Colonic mucosa (tissue), 4 donors: ENCODE data around the gene EMID1. TPM values are rescaled to one million over a fixed set of nuclear protein-coding genes. Genes with fewer than 3 reads are reported as not detected.

Experiments used
- DNase-seq: peaks from one replicate; pipeline ENCODE4 v3.0.0-alpha.2; 2020
- H3K27ac ChIP-seq: fragments of 200-600 bp; one replicate; pipeline ENCODE4 v1.8.0; 2021
- H3K27me3 ChIP-seq: fragments of 200-600 bp; one replicate; pipeline ENCODE4 v1.8.0; 2021
- H3K36me3 ChIP-seq: fragments of 200-600 bp; one replicate; pipeline ENCODE4 v1.8.0; 2021
- H3K4me1 ChIP-seq: fragments of 200-600 bp; one replicate; pipeline ENCODE4 v1.8.0; 2021; ENCODE audit warnings: mild to moderate bottlenecking
- H3K4me3 ChIP-seq: fragments of 200-600 bp; one replicate; pipeline ENCODE4 v1.8.0; 2021
- H3K9ac ChIP-seq, 2 donors: one replicate each; pipeline ENCODE4 v1.7.0; 2013; ENCODE audit warnings: control low read depth in 2 of 2, low read depth in 2 of 2, low read length in 2 of 2
- H3K9me3 ChIP-seq: fragments of 200-600 bp; one replicate; pipeline ENCODE4 v1.8.0; 2021
- CTCF ChIP-seq: fragments of 200-600 bp; IDR thresholded peaks from one replicate; pipeline ENCODE4 v1.8.0; 2022; ENCODE audit warnings: antibody characterized with exemption, mild to moderate bottlenecking
- intact Hi-C: fragments of 100-400 bp; cut with DNase I; formaldehyde crosslinking; loops from one replicate; pipeline ENCODE4 v1.14.1; 2022
- total RNA-seq, 2 donors: library from RNA; stranded (reverse); fragmentation: NEBNext Ultra II Directional in 1 of 2; extraction: Animal tissue kit (Norgen Biotek cat#: 25700) in 1 of 2; gene quantifications; one replicate each; pipeline ENCODE4 v1.2.1, GENCODE V29; 2021
- donor health status: healthy.
- donor health status: DM: no; HTN: no; CAD: no.
- donor health status: DM: no; HTN: no; CAD: no.

The EMID1 gene
- total RNA-seq, 2 donors from 2014 or later, result 4.4 TPM

DNA sequence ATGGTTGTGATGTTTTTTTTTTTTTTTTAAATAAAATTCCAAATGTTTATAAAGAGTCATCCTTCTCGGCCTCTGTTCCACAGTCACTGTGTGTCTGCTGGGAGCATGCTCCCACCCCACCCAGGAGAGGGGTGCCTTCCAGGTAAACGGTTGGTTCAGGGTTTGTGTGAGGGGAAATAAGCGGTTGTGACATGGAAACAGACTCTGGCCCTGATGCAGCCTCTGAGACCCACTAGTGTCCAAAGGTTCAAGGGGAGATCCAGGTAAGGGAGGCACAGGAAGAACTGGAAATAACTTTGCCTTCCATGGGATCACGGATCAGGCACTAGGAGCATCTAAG is 94.7 kb downstream of the EMID1 start:
- no peak overlapping the region for H3K9ac ChIP-seq
- H3K27ac ChIP-seq, result no peak overlapping the region
- H3K4me3 ChIP-seq, result no peak overlapping the region
- no peak for TF ChIP-seq CTCF
- intact Hi-C loops, result no loop called here
- H3K9me3 ChIP-seq, result no peaks in the 10 kb centered on the region
- H3K4me1 ChIP-seq, result no peaks in the 10 kb centered on the region
- DNase-seq, result no peak
- H3K27me3 ChIP-seq, result no peaks in the 10 kb centered on the region
- H3K36me3 ChIP-seq, result peaks cover 43% of the 10 kb centered on the region

- intact Hi-C loops, result no loop called here
- H3K27ac ChIP-seq, result no peak overlapping the region
- no peak overlapping the region for H3K4me3 ChIP-seq
- no peaks in the 10 kb centered on the region for H3K4me1 ChIP-seq
- TF ChIP-seq CTCF, result no peak
- no peaks in the 10 kb centered on the region for H3K27me3 ChIP-seq
- no peaks in the 10 kb centered on the region for H3K9me3 ChIP-seq
- H3K9ac ChIP-seq, result no peak overlapping the region
- no peak for DNase-seq
- H3K36me3 ChIP-seq, result peaks cover 37% of the 10 kb centered on the region
Observed at GRCh38 chr22:29300807-29301601, 95.3 kb downstream of the EMID1 start.

DNA sequence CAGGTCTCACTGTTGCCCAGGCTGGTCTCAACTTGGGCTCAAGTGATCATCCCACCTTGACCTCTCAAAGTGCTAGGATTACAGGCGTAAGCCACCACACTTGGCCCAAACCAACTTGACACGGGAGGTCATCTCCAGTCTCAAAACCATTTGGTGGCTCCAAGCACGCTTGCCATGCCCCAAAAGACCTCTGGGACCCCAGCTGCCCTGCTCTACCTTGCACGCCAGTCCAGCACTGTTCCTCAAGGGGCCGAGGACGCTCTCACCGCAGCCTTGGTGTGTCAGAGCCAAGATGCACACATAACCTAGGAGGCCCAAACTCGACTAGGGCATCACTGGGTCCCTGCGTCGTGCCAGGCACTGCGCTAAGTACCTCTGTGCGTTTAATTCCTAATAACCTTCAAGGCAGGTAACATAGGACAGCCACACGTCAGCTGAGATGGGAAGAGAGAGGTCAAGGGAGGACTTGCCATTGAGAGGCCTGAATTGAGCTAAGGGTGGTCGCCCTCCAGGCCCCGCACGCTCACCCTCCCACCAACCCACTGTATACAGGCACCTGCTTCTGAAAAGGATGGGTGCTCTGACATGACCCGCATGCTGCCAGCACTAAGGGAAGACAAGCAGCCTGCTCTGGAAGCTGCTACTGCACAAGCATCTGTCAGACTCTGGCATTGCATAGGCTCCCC is 96.2 kb downstream of the EMID1 start:
- no peak for TF ChIP-seq CTCF

DNA sequence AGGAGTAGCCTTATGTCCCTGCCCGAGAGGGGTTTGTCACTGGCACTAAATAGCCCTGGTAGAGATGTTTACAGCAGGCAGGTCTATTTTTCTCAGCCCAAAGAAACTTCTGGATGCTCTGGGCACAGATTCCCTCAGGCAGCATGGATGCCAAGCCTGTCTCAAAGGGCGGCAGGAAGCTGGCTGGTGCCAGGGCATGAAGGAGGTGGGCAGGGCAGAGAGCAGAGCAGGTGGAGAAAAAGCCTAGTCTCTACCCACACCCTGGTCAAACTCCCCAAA is 96.6 kb downstream of the EMID1 start:
- Histone ChIP-seq H3K9me3 (no peaks in the 10 kb centered on the region), H3K27me3 (no peaks in the 10 kb centered on the region), H3K9ac (peak overlapping the region in 1 of 2 donors; percentile 26), H3K4me3 (no peak overlapping the region), H3K4me1 (no peaks in the 10 kb centered on the region), H3K36me3 (peaks cover 24% of the 10 kb centered on the region), H3K27ac (no peak overlapping the region)
- DNase-seq, result no peak
- no peak for TF ChIP-seq CTCF
- intact Hi-C loops, result no loop called here

More for the DNA sequence above, 96.2 kb downstream of the EMID1 start:
- Histone ChIP-seq H3K36me3 (peaks cover 29% of the 10 kb centered on the region), H3K9me3 (no peaks in the 10 kb centered on the region), H3K4me1 (no peaks in the 10 kb centered on the region), H3K4me3 (no peak overlapping the region), H3K9ac (peak overlapping the region in 1 of 2 donors; percentile 26), H3K27ac (no peak overlapping the region), H3K27me3 (no peaks in the 10 kb centered on the region)
- intact Hi-C loops, result no loop called here
- DNase-seq, result no peak

- no peaks in the 10 kb centered on the region for H3K9me3 ChIP-seq
- peaks cover 19% of the 10 kb centered on the region for H3K36me3 ChIP-seq
- TF ChIP-seq CTCF, result no peak
- no peak for DNase-seq
- H3K27me3 ChIP-seq, result no peaks in the 10 kb centered on the region
- no peak overlapping the region for H3K4me3 ChIP-seq
- H3K27ac ChIP-seq, result no peak overlapping the region
- peak overlapping the region in 1 of 2 donors; percentile 26 for H3K9ac ChIP-seq
- intact Hi-C loops, result no loop called here
- H3K4me1 ChIP-seq, result no peaks in the 10 kb centered on the region
Observed at GRCh38 chr22:29302681-29303465, 97.2 kb downstream of the EMID1 start.
